Activated T-cell treated with anti-CD3 and anti-CD28 coated beads for 24 hours (primary cell): ENCODE results near the gene ENPP5.

ENCODE experiments used
- DNase-seq: peaks from one replicate; pipeline ENCODE4 v3.0.0-alpha.2; 2020; ENCODE audit warnings: low read depth

Gene ENPP5, protein sequence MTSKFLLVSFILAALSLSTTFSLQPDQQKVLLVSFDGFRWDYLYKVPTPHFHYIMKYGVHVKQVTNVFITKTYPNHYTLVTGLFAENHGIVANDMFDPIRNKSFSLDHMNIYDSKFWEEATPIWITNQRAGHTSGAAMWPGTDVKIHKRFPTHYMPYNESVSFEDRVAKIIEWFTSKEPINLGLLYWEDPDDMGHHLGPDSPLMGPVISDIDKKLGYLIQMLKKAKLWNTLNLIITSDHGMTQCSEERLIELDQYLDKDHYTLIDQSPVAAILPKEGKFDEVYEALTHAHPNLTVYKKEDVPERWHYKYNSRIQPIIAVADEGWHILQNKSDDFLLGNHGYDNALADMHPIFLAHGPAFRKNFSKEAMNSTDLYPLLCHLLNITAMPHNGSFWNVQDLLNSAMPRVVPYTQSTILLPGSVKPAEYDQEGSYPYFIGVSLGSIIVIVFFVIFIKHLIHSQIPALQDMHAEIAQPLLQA

DNA sequence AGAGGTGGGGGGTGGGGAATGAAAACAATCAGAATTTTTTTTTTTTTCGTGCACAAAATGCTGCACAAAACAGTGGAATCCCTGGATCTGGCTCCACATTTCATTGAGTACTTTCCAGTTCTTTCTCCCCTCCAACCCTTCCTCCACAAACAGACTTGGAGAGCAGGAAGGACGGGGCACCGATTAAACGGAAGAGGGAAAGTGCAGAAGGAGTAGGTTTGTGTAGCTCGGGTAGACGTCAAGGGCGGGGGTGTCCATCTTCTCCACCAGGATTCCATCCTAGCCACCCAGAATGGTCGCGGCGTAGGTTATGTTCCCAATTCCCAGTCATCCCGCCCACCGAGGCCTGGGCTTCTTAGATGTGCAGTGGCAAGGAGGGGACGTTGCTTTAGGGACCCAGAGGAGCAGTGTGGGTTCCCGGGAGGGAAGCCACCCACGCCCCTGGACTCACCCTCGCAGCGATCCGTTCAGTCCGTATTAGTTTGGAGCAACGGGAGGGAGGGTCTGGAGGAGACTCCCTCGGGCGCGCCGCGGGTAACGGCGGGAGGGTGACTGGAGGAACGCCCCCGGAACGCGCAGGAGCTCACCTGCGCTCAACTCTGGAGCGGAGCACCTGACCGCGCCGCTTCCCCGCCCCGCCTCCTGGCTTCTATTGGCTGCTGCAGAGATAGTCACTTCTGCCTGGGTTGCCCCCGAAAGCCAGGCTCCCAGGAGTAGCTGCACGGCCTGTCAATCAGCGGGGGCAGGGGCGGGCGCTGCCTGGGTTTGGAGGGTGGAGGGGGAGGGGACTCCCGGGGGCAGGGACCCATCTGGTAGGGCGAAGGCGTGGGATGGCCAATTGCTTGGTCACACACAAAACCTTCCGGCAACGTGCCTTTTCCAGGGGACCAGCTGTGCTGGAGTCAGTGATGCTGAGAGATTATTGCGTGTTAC, at the start of gene ENPP5:
Gene ENPP5 (minus strand): TSS at position 624 of the 933 bp plus-strand sequence. CDS start 2,718 bp downstream, outside the sequence.
- DNase-seq: peak; percentile 58

- DNase-seq: no peak
These were observed 48.9 kb upstream of the ENPP5 start for GRCh38 chr6:46219661-46220060.

DNA sequence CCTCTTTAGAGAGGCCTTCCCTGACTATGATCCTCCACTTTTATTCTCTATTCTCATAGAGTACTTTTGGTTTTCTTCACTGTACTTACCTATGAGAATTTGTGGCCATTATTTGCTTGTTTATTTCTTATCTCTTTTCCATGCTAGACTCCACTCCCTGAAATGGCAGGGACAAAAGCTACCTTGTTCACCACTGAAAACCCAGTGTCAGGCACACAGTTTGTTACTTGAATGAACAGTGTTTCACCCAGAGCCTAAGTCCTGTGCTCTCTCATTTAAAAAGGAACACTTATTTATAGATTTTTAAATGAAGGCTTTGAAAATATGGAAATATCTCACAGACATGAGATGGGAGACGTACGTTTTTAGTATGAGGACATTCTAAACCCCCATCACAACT, 47.7 kb upstream of the ENPP5 start:
- DNase-seq: no peak

DNA sequence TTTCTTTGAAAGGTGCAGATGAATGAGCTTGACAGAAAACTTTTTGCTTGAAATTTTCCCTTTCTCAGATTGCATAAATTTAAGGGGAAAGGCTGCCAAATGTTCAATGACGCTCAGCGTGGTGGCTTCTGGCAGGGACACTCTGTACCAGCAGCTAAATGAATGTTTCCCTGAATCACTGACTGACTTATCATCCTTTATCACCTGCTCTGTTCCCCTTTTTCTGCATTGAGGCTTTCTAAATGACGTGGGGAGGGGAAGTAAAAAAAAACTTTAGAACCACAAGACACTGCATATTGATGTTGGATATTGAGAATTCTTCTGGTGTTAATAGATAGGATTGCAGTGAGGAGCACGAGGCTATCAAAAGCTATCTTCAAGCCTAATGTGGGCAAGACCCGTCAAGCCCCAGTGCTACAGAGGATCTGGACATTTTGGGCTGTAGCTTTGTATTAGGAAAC, 46.9 kb upstream of the ENPP5 start:
- no peak for DNase-seq

- no peak for DNase-seq
These were observed 46.1 kb upstream of the ENPP5 start for GRCh38 chr6:46216879-46217278.

DNA sequence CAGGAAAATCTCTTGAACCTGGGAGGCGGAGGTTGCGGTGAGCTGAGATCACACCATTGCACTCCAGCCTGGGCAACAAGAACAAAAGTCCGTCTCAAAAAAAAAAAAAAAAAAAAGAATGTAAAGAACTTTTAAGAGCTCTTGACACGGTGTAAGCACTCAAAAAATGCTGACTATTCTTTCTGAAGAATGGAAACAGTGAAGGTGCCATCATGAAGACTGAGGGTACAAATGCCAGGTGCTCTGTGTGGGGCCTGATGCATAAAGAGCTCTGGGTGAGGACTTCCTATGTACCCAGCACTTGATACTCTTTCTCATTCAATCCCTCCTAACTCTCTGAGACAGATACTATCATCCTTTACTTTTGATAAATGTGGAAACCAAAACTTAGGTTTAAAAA, 45.0 kb upstream of the ENPP5 start:
- DNase-seq: no peak

DNA sequence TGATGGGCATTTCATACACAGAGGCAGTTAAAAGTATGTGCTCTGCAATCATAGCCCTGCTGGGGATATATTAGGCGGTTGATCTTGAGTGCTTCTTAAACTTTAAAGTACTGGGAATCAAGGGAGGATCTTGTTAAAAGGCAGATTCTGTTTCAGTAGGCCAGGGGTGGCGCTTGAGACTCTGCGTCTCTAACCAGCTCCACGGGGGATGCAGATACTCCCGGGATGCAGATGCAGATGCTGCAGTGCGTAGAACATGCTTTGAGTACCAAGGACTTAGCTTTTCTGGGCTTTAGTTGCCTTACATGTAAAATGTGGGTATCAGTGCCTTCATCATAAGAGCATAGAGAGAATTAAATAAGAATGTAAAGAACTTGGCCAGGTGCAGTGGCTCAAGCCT, 44.4 kb upstream of the ENPP5 start:
- DNase-seq: no peak

DNA sequence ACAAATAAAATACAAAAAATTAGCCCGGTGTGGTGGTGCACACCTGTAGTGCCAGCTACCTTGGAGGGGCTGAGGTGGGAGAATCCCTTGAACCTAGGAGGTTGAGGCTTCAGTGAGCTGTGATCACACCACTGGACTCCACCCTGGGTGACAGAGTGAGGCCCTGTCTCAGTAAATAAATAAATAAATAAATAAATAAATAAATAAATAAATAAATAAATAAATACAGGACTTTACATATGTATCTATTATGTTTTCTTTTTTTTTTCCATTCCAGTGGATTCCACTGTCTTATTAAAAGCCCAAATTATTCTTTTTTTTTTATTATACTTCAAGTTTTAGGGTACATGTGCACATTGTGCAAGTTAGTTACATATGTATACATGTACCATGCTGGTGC, 41.1 kb upstream of the ENPP5 start:
- DNase-seq: no peak

DNA sequence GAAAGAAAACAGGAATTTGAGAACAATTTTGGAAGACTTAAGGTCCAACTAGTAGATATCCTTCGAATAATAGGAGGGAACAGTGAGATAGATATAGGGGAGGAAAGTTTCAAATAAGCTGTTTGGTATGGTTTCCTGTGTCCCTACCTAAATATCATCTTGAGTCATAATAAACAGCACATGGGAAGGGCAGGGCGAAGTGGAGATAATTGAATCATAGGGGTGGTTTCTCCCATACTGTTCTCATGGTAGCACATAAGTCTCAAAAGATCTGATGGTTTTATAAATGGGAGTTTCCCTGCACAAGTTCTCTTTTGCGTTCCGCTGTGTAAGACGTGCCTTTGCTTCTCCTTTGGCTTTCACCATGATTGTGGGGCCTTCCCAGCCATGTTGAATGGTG, 39.5 kb upstream of the ENPP5 start:
- no peak for DNase-seq

DNA sequence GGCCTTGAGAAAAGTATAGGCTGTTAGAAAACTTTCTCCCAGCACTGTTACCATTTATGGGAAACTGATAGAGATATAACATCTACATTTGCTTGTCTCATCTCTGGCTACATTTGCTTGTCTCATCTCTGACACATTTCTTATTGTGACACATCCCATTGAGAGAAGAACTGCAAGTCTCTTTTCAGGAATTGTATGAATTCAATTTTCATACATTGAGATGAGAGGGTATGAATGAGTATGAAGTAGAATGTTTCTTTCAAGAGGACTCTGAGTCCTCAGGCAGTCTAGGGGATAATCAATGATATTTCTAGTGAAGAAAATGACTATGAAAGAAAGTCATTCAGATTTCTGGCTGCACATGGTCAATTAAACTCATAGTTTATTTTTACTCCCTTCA, 37.5 kb upstream of the ENPP5 start:
- no peak for DNase-seq

- no peak for DNase-seq
These were observed 36.4 kb upstream of the ENPP5 start for GRCh38 chr6:46207174-46207573.

- DNase-seq: no peak
These were observed 34.3 kb upstream of the ENPP5 start for GRCh38 chr6:46204880-46205650.

GRCh38 chr6:46203391-46204177, 32.8 kb upstream of the ENPP5 start:
- DNase-seq: no peak

DNA sequence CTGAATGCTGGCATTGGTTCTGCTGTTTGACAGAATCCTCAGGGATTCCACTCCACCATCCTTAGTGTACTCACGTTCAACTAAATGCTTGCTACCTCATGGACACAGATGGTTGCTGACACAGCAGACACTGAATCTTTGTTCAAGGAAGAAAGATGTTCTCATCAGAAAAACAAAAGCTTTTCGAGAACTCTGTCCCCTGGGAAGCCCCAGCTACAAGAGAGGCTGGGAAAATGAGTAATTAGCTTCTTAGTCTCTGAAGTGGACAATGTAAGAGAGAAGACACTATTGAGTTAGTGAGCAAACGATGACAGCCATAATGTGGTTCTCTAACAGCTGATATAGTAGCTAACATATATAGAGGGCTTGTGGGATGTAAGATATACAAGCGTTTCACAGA, 30.9 kb upstream of the ENPP5 start:
- DNase-seq: no peak

- DNase-seq: no peak
These were observed 28.6 kb upstream of the ENPP5 start for GRCh38 chr6:46199387-46199786.

GRCh38 chr6:46191961-46192360, 21.2 kb upstream of the ENPP5 start:
- no peak for DNase-seq

- DNase-seq: no peak
These were observed 20.1 kb upstream of the ENPP5 start for GRCh38 chr6:46190889-46191288.

GRCh38 chr6:46189726-46190125, 18.9 kb upstream of the ENPP5 start:
- no peak for DNase-seq

GRCh38 chr6:46186583-46186982, 15.8 kb upstream of the ENPP5 start:
- DNase-seq: no peak

- DNase-seq: no peak
These were observed 13.3 kb upstream of the ENPP5 start for GRCh38 chr6:46184114-46184513.

DNA sequence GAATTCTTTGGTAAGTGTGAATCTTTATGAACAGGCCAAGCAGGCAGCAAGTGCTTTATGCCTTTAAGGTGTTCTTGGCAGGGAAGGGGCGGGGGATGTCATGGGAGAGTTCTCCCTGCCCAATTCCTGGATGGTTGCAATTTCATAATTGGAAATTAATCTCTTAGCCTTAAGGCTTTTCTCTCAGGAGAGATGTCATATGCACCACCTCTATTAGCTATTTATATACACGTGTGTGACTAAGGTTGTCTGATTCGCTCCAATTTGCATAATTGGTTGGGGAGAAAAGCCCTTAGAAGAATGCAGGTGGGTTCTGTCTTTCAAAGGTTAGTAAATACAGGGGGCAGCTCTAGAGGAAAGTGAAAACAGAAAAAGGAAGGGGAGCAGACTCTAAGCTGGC, 5.2 kb upstream of the ENPP5 start:
- DNase-seq: no peak
